Fibroblast of lung (primary cell): ENCODE measurements around the gene RDH16.

Source experiments
- CTCF ChIP-seq, 2 donors: IDR thresholded peaks in 1 of 2; conservative IDR thresholded peaks in 1 of 2; 1 replicate in 1 of 2; 2 replicates in 1 of 2; pipeline ENCODE4 v1.5.1; 2011 to 2012; ENCODE audit warnings: low read length in 2 of 2, control low read depth in 1 of 2, inconsistent platforms in 1 of 2, low read depth in 1 of 2, mild to moderate bottlenecking in 1 of 2
- EZH2 ChIP-seq: IDR thresholded peaks from 2 replicates; pipeline ENCODE4 v1.5.1; 2012; ENCODE audit warnings: low read length, control low read depth, mild to moderate bottlenecking; ENCODE audit errors: missing control alignments

DNA sequence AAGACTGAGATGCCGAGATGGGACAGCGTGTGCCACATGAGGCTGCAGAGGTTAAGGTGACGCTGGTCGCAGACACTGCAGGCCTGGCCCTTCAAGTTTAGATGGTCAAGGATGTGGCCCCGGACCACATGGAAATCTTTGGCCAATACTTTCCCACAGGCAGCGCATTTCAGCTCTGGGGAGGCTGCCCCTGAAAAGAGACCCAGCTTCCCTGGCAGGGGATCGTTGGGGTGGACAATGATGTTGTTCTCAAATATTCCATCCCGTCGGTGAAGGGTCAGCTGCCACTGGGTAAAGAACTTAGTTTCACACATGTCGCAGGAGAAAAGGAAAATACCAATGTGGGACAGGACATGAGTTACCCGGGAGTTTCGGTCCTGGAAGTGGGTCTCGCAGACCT, 46.0 kb upstream of the RDH16 start:
- TF ChIP-seq CTCF (conservative IDR thresholded peaks at IDR 0.05 in 1 of 2, IDR thresholded peaks at IDR 0.05 in 1 of 2; ENCODE audit: low read depth in 1 of 2, low read length in 2 of 2) (no peak), EZH2 (no peak)
